Neuron (in vitro differentiated cells): ENCODE data around the gene CHCHD3.

Experiments
- H2AFZ ChIP-seq: one replicate; pipeline ENCODE4 v1.6.1; 2013; ENCODE audit warnings: low read depth, mild to moderate bottlenecking, inconsistent platforms, low read length, moderate library complexity
- H3K27me3 ChIP-seq: one replicate; pipeline ENCODE4 v1.6.1; 2013; ENCODE audit warnings: low read length; ENCODE audit not compliant: insufficient read depth
- H3K36me3 ChIP-seq: one replicate; pipeline ENCODE4 v1.6.1; 2013; ENCODE audit warnings: low read length; ENCODE audit not compliant: insufficient read depth
- H3K4me1 ChIP-seq: one replicate; pipeline ENCODE4 v1.6.1; 2013; ENCODE audit warnings: low read length; ENCODE audit not compliant: insufficient read depth
- H3K4me3 ChIP-seq: 2 replicates; pipeline ENCODE4 v1.5.1; 2013; ENCODE audit warnings: mild to moderate bottlenecking, low read length, moderate library complexity
- H3K9me3 ChIP-seq: one replicate; pipeline ENCODE4 v1.6.1; 2013; ENCODE audit warnings: low read length

The CHCHD3 gene

DNA sequence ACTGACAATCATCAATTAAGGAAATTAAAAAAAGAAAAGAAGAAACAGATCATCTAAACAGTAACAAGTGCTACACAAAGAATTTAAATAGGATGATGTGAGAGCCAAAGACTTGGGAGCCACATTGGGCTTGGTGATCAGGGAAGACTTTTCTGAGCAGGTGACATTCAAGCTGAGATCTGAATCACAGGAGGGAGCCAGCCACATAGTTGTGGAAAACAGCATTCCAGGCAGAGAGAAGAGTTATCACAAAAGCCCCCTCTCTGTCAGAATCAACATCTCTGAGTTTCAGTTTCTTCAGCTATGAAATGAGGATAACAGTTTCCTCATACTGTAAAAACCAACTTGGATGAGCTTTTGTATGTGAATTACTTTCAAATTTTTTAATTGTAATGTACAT is 336.4 kb downstream of the CHCHD3 start:
- H3K4me3 ChIP-seq: no peak overlapping the region
- no peak overlapping the region for H2AFZ ChIP-seq

DNA sequence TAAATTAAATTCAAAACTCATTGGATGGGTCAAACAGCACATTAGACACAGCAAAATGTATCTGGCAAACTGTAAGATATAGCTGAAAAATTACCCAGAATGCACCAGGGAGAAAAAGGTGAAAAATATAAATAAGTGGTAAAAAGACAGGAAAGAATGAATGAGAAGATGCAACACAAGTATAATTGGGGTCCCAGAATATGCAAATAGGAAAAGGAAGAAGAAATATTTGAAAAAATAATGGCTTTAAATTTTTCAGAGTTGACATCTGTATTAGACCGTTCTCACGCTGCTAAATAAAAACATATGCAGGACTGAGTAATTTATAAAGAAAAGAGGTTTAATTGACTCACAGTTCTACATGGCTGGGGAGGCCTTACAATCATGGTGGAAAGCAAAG is 337.9 kb downstream of the CHCHD3 start:
- Histone ChIP-seq H2AFZ (no peak overlapping the region), H3K27me3 (no peaks in the 10 kb centered on the region), H3K36me3 (no peaks in the 10 kb centered on the region), H3K9me3 (no peaks in the 10 kb centered on the region), H3K4me1 (no peaks in the 10 kb centered on the region), H3K4me3 (no peak overlapping the region)

More for the DNA sequence above, 336.4 kb downstream of the CHCHD3 start:
- peaks cover 10% of the 10 kb centered on the region for H3K4me1 ChIP-seq
- no peaks in the 10 kb centered on the region for H3K9me3 ChIP-seq
- no peaks in the 10 kb centered on the region for H3K36me3 ChIP-seq
- no peaks in the 10 kb centered on the region for H3K27me3 ChIP-seq

DNA sequence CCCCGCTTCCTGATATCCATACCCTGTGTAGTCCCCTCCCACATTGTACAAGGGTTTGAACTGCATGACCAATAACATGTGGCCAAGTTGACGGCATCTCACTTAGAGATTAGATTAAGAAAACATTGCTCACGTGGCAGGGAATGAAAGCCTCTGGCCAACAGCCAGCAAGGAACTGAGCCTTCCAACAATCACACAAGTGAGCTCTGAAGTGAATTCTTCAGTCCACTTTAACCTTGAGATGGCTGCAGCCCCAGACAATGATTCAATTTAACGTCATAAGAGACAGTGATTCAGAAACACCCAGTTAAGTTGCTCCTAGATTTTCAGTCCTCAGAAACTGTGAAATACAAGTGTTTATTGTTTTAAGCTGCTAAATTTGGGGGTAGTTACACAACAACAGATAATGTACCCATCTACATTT is 339.7 kb downstream of the CHCHD3 start:
- no peaks in the 10 kb centered on the region for H3K36me3 ChIP-seq
- H3K9me3 ChIP-seq: no peaks in the 10 kb centered on the region
- no peak overlapping the region for H3K4me3 ChIP-seq
- no peaks in the 10 kb centered on the region for H3K27me3 ChIP-seq
- no peaks in the 10 kb centered on the region for H3K4me1 ChIP-seq
- H2AFZ ChIP-seq: no peak overlapping the region

DNA sequence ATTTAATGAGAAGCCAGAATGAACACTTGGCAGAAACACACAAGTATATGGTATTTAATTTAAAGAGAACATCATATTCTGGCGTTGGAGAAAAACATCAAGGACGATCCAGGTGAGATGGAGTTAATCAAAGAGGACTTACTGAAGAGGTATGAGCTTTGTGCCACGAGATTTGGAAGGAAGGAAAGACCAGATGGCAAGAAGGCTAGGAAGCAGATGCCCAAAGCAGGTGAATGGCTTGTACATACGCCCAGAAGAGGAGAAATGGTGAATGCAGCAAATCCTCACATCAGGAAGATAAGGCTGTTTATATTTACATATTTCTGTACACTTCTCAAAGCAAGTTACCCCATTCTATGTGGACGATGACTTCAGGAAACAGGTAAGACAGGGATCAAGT is 341.7 kb downstream of the CHCHD3 start:
- H3K4me3 ChIP-seq: no peak overlapping the region
- no peaks in the 10 kb centered on the region for H3K4me1 ChIP-seq
- H3K27me3 ChIP-seq: no peaks in the 10 kb centered on the region
- no peak overlapping the region for H2AFZ ChIP-seq
- no peaks in the 10 kb centered on the region for H3K36me3 ChIP-seq
- no peaks in the 10 kb centered on the region for H3K9me3 ChIP-seq

DNA sequence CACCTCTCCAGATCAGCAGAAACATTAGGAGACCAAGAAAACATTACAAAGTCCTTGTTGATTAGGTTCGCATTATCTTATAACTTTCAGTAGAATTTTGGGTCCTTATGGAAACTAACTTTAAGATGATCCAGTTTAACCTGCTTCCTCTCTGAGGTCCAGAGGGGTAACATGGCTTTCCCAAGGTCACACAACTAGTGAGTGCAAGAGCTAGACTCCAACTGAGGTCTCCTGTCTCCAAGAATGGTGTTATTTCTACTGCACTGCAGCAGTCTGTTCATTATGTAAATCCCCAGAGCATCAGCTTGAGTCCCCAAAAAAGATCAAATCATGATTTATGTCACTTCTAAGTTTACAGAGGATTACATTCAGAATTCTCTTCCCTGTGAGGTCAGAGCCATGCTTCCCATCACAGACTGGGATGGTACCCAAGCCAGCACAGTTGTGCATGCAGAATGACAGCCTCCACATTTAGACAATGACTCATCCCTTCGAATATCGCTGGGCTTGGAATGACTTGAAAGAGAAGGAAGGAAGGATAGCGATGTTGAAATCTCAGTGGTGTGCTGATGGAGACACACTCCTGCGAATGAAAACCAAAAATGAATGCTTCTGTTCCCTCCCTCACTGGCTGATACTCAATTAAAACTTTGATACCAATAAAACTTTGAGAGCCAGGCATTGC is 342.5 kb downstream of the CHCHD3 start:
- H3K27me3 ChIP-seq: no peaks in the 10 kb centered on the region
- no peaks in the 10 kb centered on the region for H3K4me1 ChIP-seq
- H3K9me3 ChIP-seq: no peaks in the 10 kb centered on the region
- no peak overlapping the region for H2AFZ ChIP-seq
- no peak overlapping the region for H3K4me3 ChIP-seq
- no peaks in the 10 kb centered on the region for H3K36me3 ChIP-seq

DNA sequence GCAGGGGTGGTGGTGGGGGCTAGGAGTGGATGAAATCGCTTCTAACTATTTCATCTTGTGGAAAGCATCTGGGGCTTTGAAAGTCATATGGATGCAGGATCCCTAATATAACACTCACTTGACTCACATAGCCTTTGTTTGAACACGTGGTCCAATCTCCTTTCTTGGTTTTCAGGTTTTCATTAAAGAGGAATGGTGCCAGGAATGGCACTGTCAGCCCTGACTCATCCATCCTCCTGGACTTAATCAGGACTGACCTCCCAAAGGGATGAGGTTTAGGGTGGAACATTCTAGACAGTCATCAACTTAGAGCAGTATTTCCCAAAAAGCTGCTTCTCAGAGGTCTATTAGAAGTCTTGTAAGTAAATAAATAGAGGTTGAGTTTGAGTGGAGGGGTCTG is 343.6 kb downstream of the CHCHD3 start:
- no peaks in the 10 kb centered on the region for H3K36me3 ChIP-seq
- H2AFZ ChIP-seq: no peak overlapping the region
- H3K4me1 ChIP-seq: no peaks in the 10 kb centered on the region
- no peaks in the 10 kb centered on the region for H3K9me3 ChIP-seq
- no peaks in the 10 kb centered on the region for H3K27me3 ChIP-seq
- no peak overlapping the region for H3K4me3 ChIP-seq

DNA sequence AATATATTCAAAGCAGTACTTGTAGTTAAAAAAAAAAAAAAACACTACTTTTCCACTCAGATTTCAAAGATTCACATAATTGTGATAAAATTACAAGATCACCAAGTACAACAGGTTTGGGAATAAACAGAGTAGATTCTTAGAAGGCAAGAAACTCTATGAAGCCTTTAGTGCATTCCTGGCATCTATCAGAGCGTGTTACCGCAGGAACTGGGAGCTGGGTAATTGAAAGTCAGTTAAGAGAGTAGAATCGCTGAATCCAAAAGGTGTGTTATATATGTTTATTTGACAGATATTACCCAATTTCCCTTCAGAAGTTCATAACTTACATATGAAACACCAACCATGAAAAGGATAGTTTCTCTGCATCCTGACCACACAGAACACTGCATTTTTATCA is 346.4 kb downstream of the CHCHD3 start:
- no peak overlapping the region for H2AFZ ChIP-seq
- no peaks in the 10 kb centered on the region for H3K27me3 ChIP-seq
- H3K4me3 ChIP-seq: no peak overlapping the region
- peaks cover 13% of the 10 kb centered on the region for H3K4me1 ChIP-seq
- no peaks in the 10 kb centered on the region for H3K36me3 ChIP-seq
- no peaks in the 10 kb centered on the region for H3K9me3 ChIP-seq
